IMR-90 (cell line): ENCODE results near the gene ZNF581. TPM values are rescaled to one million over a fixed set of nuclear protein-coding genes. Genes with fewer than 3 reads are reported as not detected.

ENCODE experiments used
- ATAC-seq: fragments of 200-7000 bp; cut with Tn5 transposase; 2 replicates; pipeline ENCODE4 v1.9.1; 2020; ENCODE audit warnings: low read depth, mild to moderate bottlenecking, moderate library complexity
- BruUV-seq: library from RNA; stranded (reverse); fragments of 400-500 nt; replicated peaks from 2 replicates; lab custom pipeline; 2021; lab: Mats Ljungman, UMichigan
- CTCF ChIA-PET: fragments of 300-600 bp; formaldehyde crosslinking; extraction: SDS; loops from one replicate; lab custom pipeline; 2021; ENCODE audit warnings: antibody characterized with exemption; lab: Yijun Ruan, JAX
- POLR2A ChIA-PET: fragments of 300-600 bp; sonication (Branson Sonifier 250); formaldehyde crosslinking; loops from one replicate; lab custom pipeline; 2022; ENCODE audit warnings: antibody characterized with exemption; ENCODE audit not compliant: unreplicated experiment; lab: Charles Lee
- DNase-seq: peaks from one replicate; pipeline ENCODE4 v3.0.0; 2013
- H2AFZ ChIP-seq: replicated peaks from 2 replicates; pipeline ENCODE3; 2013; ENCODE audit warnings: low read length, mild to moderate bottlenecking; ENCODE audit not compliant: poor library complexity
- H2AK5ac ChIP-seq: 2 replicates; pipeline ENCODE4 v1.6.1; 2013; ENCODE audit warnings: low read depth, low read length, inconsistent platforms
- H2AK9ac ChIP-seq: replicated peaks from 2 replicates; pipeline ENCODE3; 2013; ENCODE audit warnings: mild to moderate bottlenecking, low read depth, low read length, moderate library complexity; ENCODE audit not compliant: poor library complexity
- H2BK120ac ChIP-seq: 2 replicates; pipeline ENCODE4 v1.6.1; 2013; ENCODE audit warnings: low read depth, low read length, inconsistent platforms
- H2BK15ac ChIP-seq: 3 replicates; pipeline ENCODE4 v1.6.1; 2013; ENCODE audit warnings: low read depth, low read length, inconsistent platforms
- H2BK20ac ChIP-seq: 2 replicates; pipeline ENCODE4 v1.6.1; 2013; ENCODE audit warnings: low read depth, mild to moderate bottlenecking, inconsistent platforms, low read length, moderate library complexity
- H2BK5ac ChIP-seq: 2 replicates; pipeline ENCODE4 v1.6.1; 2013; ENCODE audit warnings: mild to moderate bottlenecking, low read depth, low read length, inconsistent platforms; ENCODE audit not compliant: poor library complexity, severe bottlenecking
- H3K14ac ChIP-seq: replicated peaks from 2 replicates; pipeline ENCODE4 v1.6.1; 2013; ENCODE audit warnings: low read depth, low read length, inconsistent platforms
- H3K18ac ChIP-seq: 2 replicates; pipeline ENCODE4 v1.6.1; 2013; ENCODE audit warnings: low read depth, low read length, control low read depth
- H3K23ac ChIP-seq: 2 replicates; pipeline ENCODE4 v1.6.1; 2013; ENCODE audit warnings: low read depth, low read length, inconsistent platforms
- H3K27ac ChIP-seq: 2 replicates; pipeline ENCODE4 v1.5.1; 2013; ENCODE audit warnings: mild to moderate bottlenecking, control low read depth, low read length; ENCODE audit not compliant: insufficient read depth
- H3K27me3 ChIP-seq: 2 replicates; pipeline ENCODE4 v1.6.1; 2013; ENCODE audit warnings: low read length; ENCODE audit not compliant: control insufficient read depth, insufficient read depth
- H3K36me3 ChIP-seq: 2 replicates; pipeline ENCODE4 v1.6.1; 2013; ENCODE audit warnings: low read length, mixed read lengths; ENCODE audit not compliant: control insufficient read depth, insufficient read depth
- H3K4ac ChIP-seq: 2 replicates; pipeline ENCODE4 v1.6.1; 2013; ENCODE audit warnings: low read depth, low read length, inconsistent platforms
- H3K4me1 ChIP-seq: 2 replicates; pipeline ENCODE4 v1.6.1; 2013; ENCODE audit warnings: low read length, mixed read lengths; ENCODE audit not compliant: control insufficient read depth, insufficient read depth
- H3K4me2 ChIP-seq: 2 replicates; pipeline ENCODE4 v1.6.1; 2013; ENCODE audit warnings: low read depth, mild to moderate bottlenecking, control low read depth, low read length, moderate library complexity
- H3K4me3 ChIP-seq: 2 replicates; pipeline ENCODE4 v1.5.1; 2013; ENCODE audit warnings: low read depth, mild to moderate bottlenecking, control low read depth, low read length, moderate library complexity; ENCODE audit not compliant: insufficient read depth
- H3K56ac ChIP-seq: 2 replicates; pipeline ENCODE4 v1.6.1; 2013; ENCODE audit warnings: low read length, inconsistent platforms; ENCODE audit not compliant: insufficient read depth; ENCODE audit errors: extremely low read depth
- H3K79me1 ChIP-seq, 2 experiments: 2 replicates each; pipeline ENCODE4 v1.6.1; 2013; ENCODE audit warnings: low read length in 2 of 2, inconsistent platforms in 1 of 2, low read depth in 1 of 2
- H3K9ac ChIP-seq: 2 replicates; pipeline ENCODE4 v1.6.1; 2013; ENCODE audit warnings: low read depth, low read length, control low read depth
- H3K9me1 ChIP-seq: 2 replicates; pipeline ENCODE4 v1.6.1; 2013; ENCODE audit warnings: low read length, inconsistent platforms; ENCODE audit not compliant: insufficient read depth
- H3K9me3 ChIP-seq: 2 replicates; pipeline ENCODE4 v1.6.1; 2013; ENCODE audit warnings: low read length; ENCODE audit not compliant: control insufficient read depth, insufficient read depth
- H4K20me1 ChIP-seq: 2 replicates; pipeline ENCODE4 v1.6.1; 2013; ENCODE audit warnings: low read length, inconsistent platforms; ENCODE audit not compliant: insufficient read depth
- H4K5ac ChIP-seq: 2 replicates; pipeline ENCODE4 v1.6.1; 2013; ENCODE audit warnings: mild to moderate bottlenecking, low read depth, low read length, control low read depth
- H4K8ac ChIP-seq, 2 experiments: 2 replicates each; pipeline ENCODE4 v1.6.1; 2013; ENCODE audit warnings: low read depth in 2 of 2, low read length in 2 of 2, control low read depth in 1 of 2, inconsistent platforms in 1 of 2
- H4K91ac ChIP-seq: 2 replicates; pipeline ENCODE4 v1.6.1; 2013; ENCODE audit warnings: low read depth, low read length, inconsistent platforms; ENCODE audit not compliant: insufficient read depth
- BHLHE40 ChIP-seq: fragments of 150-350 bp; IDR thresholded peaks from 2 replicates; pipeline ENCODE4 v1.6.1; 2016; ENCODE audit warnings: mild to moderate bottlenecking, low read depth, low read length
- CEBPB ChIP-seq: IDR thresholded peaks from 2 replicates; pipeline ENCODE4 v1.6.1; 2012; ENCODE audit warnings: low read depth, low read length, improper control_type of control experiment
- CHD1 ChIP-seq: IDR thresholded peaks from 2 replicates; pipeline ENCODE4 v1.6.1; 2012; ENCODE audit warnings: low read depth, low read length, improper control_type of control experiment
- MAFK ChIP-seq: IDR thresholded peaks from 2 replicates; pipeline ENCODE4 v1.6.1; 2012; ENCODE audit warnings: low read depth, low read length, improper control_type of control experiment
- MAZ ChIP-seq: IDR thresholded peaks from 2 replicates; pipeline ENCODE4 v1.6.1; 2012; ENCODE audit warnings: low read depth, mild to moderate bottlenecking, low read length, improper control_type of control experiment, moderate library complexity, borderline replicate concordance
- MXI1 ChIP-seq: IDR thresholded peaks from 2 replicates; pipeline ENCODE4 v1.6.1; 2012; ENCODE audit warnings: low read depth, mild to moderate bottlenecking, low read length, moderate library complexity, borderline replicate concordance
- NFE2L2 ChIP-seq: fragments of 150-350 bp; IDR thresholded peaks from 2 replicates; pipeline ENCODE4 v1.6.1; 2016; ENCODE audit warnings: low read depth, mild to moderate bottlenecking, low read length
- POLR2A ChIP-seq: IDR thresholded peaks from 2 replicates; pipeline ENCODE4 v1.6.1; 2012; ENCODE audit warnings: mild to moderate bottlenecking, low read depth, low read length
- RAD21 ChIP-seq: IDR thresholded peaks from 2 replicates; pipeline ENCODE4 v1.6.1; 2012; ENCODE audit warnings: low read length, improper control_type of control experiment
- RCOR1 ChIP-seq: IDR thresholded peaks from 2 replicates; pipeline ENCODE4 v1.6.1; 2012; ENCODE audit warnings: mild to moderate bottlenecking, low read length, improper control_type of control experiment; ENCODE audit not compliant: insufficient replicate concordance
- RFX5 ChIP-seq: IDR thresholded peaks from 2 replicates; pipeline ENCODE4 v1.8.0; 2012; ENCODE audit warnings: low read depth, mild to moderate bottlenecking, low read length, moderate library complexity
- SMC3 ChIP-seq: fragments of 150-350 bp; IDR thresholded peaks from 2 replicates; pipeline ENCODE4 v1.6.1; 2016; ENCODE audit warnings: low read depth, mild to moderate bottlenecking, antibody characterized with exemption, low read length, moderate library complexity
- WGBS, 2 experiments: methylation state at CpG; one replicate each; pipeline versions ENCODE4 v1.1.5 to v1.1.7; 2013; ENCODE audit warnings: missing lambda C conversion rate in 2 of 2; ENCODE audit not compliant: insufficient read length in 1 of 2; ENCODE audit errors: extremely low coverage in 2 of 2; 5-methylcytosine and 5-hydroxymethylcytosine counted together
- dilution Hi-C: fragments of 300-500 bp; cut with HindIII; formaldehyde crosslinking; loops from one replicate; pipeline ENCODE4 v1.14.3; 2018; ENCODE audit warnings: low sequenced_read_pairs; ENCODE audit not compliant: unreplicated experiment
- in situ Hi-C: fragments of 300-500 bp; cut with MboI; formaldehyde crosslinking; loops from 3 replicates; pipeline ENCODE4 v1.14.3; 2019; ENCODE audit warnings: low sequenced_read_pairs, inconsistent platforms, mixed read lengths
- intact Hi-C: fragments of 100-400 bp; cut with micrococcal nuclease; formaldehyde crosslinking; loops from 2 replicates; pipeline ENCODE4 v1.10.0; 2022
- polyA plus RNA-seq, 3 experiments: library from polyadenylated mRNA; depleted of rRNA; stranded (reverse); fragments of >200 nt; gene quantifications; 2 replicates each; pipeline ENCODE4 v1.2.3, GENCODE V29; 2012; ENCODE audit warnings: low replicate concordance in 1 of 3
- total RNA-seq: library from RNA; depleted of rRNA; stranded (reverse); fragments of >200 nt; gene quantifications from 2 replicates; pipeline ENCODE4 v1.2.3, GENCODE V29; 2012
- TF ChIP-seq, protein P1 (sequence below): fragments of 150-350 bp; IDR thresholded peaks from 2 replicates; pipeline ENCODE4 v1.6.1; 2016; ENCODE audit warnings: low read depth, mild to moderate bottlenecking, low read length, moderate library complexity, borderline replicate concordance
- TF ChIP-seq, protein P2 (sequence below): conservative IDR thresholded peaks from 2 replicates; pipeline ENCODE4 v1.5.1; 2012; ENCODE audit warnings: mild to moderate bottlenecking, low read depth, low read length, improper control_type of control experiment
- TF ChIP-seq, protein P3 (sequence below): fragments of 150-350 bp; IDR thresholded peaks from 2 replicates; pipeline ENCODE4 v1.6.1; 2017; ENCODE audit warnings: mild to moderate bottlenecking, antibody characterized with exemption, low read length, low read depth

ZNF581 gene
- total and polyA plus RNA-seq, 2 of the 4 experiments (the other 2 are of a cell fraction), result 9.7 to 21.9 TPM

DNA sequence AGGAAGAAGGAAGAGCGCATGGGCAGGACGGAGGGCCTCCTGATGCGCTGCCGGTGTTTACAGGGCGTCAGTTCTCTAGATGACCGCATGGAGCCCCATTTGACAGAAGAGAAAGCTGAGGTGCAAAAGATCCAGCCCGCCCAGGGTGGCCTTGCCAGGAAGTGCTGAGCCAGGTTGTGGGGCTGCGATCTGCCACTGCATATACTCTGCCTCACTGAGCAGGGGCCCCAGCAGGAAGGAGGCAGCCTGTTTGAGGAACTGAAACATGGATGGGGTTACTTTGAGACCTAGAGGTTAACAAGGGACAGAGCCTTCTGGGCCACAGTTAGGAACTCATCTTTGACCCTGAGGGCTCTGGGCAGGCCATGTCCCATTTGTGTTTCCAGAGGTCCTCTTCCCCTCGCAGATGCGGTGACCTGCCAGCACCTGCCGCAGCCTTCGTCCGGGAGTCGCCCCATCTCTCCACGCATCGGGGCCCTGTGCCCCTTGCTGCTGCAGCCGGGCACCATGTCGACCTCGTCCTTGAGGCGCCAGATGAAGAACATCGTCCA lies 34.7 kb downstream of the ZNF581 start:
- Histone ChIP-seq H3K4me3 (no peak overlapping the region), H2AK9ac (no peak overlapping the region), H3K4ac (no peak overlapping the region), H2BK20ac (no peak overlapping the region), H3K79me1 (peaks cover 15 to 70% of the 10 kb centered on the region in 2 experiments), H4K91ac (no peak overlapping the region), H2AK5ac (no peak overlapping the region), H2BK15ac (no peak overlapping the region), H3K9me1 (peaks cover 7% of the 10 kb centered on the region; the same call in 1 of the 2 replicates), H2AFZ (no peak overlapping the region), H4K5ac (no peak overlapping the region), H3K18ac (no peak overlapping the region), H2BK120ac (no peak overlapping the region), H4K8ac (no peak overlapping the region), H3K23ac (no peak overlapping the region), H3K36me3 (peaks cover 41% of the 10 kb centered on the region), H3K27me3 (no peaks in the 10 kb centered on the region), H3K14ac (no peak overlapping the region), H3K27ac (no peak overlapping the region), H3K56ac (no peak overlapping the region), H2BK5ac (no peak overlapping the region), H3K4me2 (no peak overlapping the region), H4K20me1 (peaks cover 61% of the 10 kb centered on the region), H3K4me1 (peaks cover 10% of the 10 kb centered on the region), H3K9me3 (no peaks in the 10 kb centered on the region), H3K9ac (no peak overlapping the region)
- dilution Hi-C loops, result no loop called here
- ATAC-seq (no peak), DNase-seq (no peak)
- CTCF ChIA-PET, result no interaction called here
- intact Hi-C loops, result no loop called here
- TF ChIP-seq MXI1, result no peak
- no peak for TF ChIP-seq MAFK
- no peak for TF ChIP-seq BHLHE40
- TF ChIP-seq, protein P1, sequence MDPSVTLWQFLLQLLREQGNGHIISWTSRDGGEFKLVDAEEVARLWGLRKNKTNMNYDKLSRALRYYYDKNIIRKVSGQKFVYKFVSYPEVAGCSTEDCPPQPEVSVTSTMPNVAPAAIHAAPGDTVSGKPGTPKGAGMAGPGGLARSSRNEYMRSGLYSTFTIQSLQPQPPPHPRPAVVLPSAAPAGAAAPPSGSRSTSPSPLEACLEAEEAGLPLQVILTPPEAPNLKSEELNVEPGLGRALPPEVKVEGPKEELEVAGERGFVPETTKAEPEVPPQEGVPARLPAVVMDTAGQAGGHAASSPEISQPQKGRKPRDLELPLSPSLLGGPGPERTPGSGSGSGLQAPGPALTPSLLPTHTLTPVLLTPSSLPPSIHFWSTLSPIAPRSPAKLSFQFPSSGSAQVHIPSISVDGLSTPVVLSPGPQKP, result no peak
- no peak for TF ChIP-seq RAD21
- TF ChIP-seq MAZ, result no peak
- TF ChIP-seq SMC3, result no peak
- TF ChIP-seq, protein P2, sequence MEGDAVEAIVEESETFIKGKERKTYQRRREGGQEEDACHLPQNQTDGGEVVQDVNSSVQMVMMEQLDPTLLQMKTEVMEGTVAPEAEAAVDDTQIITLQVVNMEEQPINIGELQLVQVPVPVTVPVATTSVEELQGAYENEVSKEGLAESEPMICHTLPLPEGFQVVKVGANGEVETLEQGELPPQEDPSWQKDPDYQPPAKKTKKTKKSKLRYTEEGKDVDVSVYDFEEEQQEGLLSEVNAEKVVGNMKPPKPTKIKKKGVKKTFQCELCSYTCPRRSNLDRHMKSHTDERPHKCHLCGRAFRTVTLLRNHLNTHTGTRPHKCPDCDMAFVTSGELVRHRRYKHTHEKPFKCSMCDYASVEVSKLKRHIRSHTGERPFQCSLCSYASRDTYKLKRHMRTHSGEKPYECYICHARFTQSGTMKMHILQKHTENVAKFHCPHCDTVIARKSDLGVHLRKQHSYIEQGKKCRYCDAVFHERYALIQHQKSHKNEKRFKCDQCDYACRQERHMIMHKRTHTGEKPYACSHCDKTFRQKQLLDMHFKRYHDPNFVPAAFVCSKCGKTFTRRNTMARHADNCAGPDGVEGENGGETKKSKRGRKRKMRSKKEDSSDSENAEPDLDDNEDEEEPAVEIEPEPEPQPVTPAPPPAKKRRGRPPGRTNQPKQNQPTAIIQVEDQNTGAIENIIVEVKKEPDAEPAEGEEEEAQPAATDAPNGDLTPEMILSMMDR, result no peak
- TF ChIP-seq POLR2A, result no peak
- TF ChIP-seq CEBPB, result no peak
- no peak for TF ChIP-seq RFX5
- no peak for TF ChIP-seq RCOR1
- TF ChIP-seq, protein P3, sequence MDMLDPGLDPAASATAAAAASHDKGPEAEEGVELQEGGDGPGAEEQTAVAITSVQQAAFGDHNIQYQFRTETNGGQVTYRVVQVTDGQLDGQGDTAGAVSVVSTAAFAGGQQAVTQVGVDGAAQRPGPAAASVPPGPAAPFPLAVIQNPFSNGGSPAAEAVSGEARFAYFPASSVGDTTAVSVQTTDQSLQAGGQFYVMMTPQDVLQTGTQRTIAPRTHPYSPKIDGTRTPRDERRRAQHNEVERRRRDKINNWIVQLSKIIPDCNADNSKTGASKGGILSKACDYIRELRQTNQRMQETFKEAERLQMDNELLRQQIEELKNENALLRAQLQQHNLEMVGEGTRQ, result no peak
- TF ChIP-seq NFE2L2, result no peak
- no peak for TF ChIP-seq CHD1
- BruUV-seq, result no TSS peak
- POLR2A ChIA-PET, result no interaction called here
- WGBS, 2 experiments, result 94% methylated on average over 7 of the region's 21 CpGs; no CpG with 5 or more reads in 1 of the 2 experiments
- in situ Hi-C loops, result loop anchor here (25.0 kb wide), 1 partner anchor 459 kb away; the partner anchor contains the start of gene ZNF444
